ENCODE results near the gene NECTIN3. TPM values are rescaled to one million over a fixed set of nuclear protein-coding genes. Genes with fewer than 3 reads are reported as not detected.

NECTIN3 gene
- total and polyA plus RNA-seq, 4 donors, result 9.0 to 31.8 (median 15.3) TPM

- Histone ChIP-seq H3K9ac (ENCODE audit: low read depth in 1 of 2, low read length in 2 of 2) (no peak overlapping the region), H3K27me3 (ENCODE audit: control insufficient read depth in 4 of 4, insufficient read depth in 4 of 4, low read length in 3 of 4) (no peaks in the 10 kb centered on the region), H3K9me3 (ENCODE audit: control insufficient read depth in 4 of 4, low read length in 3 of 4) (no peaks in the 10 kb centered on the region), H3K4me3 (ENCODE audit: low read depth in 1 of 3, low read length in 3 of 3) (no peak overlapping the region), H3K36me3 (ENCODE audit: control insufficient read depth in 4 of 4, insufficient read depth in 3 of 4, low read depth in 1 of 4, low read length in 3 of 4) (no peaks in the 10 kb centered on the region), H3K27ac (ENCODE audit: low read depth in 1 of 2, low read length in 2 of 2) (no peak overlapping the region), H3K4me1 (ENCODE audit: control insufficient read depth in 4 of 4, insufficient read depth in 4 of 4, low read length in 3 of 4) (peaks cover 0 to 20% (median 11%) of the 10 kb centered on the region in 4 donors)
- 88% methylated on average over 1 of the region's 1 CpG for WGBS
- TF ChIP-seq RAD21 (IDR thresholded peaks at IDR 0.05) (no peak), JUND (IDR thresholded peaks at IDR 0.05) (no peak), FOXA2 (IDR thresholded peaks at IDR 0.05) (no peak), ZBTB33 (IDR thresholded peaks at IDR 0.05) (no peak), EGR1 (IDR thresholded peaks at IDR 0.05; ENCODE audit: low read depth in 2 of 2) (no peak), NR2F2 (IDR thresholded peaks at IDR 0.05) (no peak), FOXA1 (IDR thresholded peaks at IDR 0.05) (no peak), GABPA (IDR thresholded peaks at IDR 0.05 in 1 of 2, conservative IDR thresholded peaks at IDR 0.05 in 1 of 2) (no peak), CTCF (IDR thresholded peaks at IDR 0.05; ENCODE audit: low read depth, low read length, missing input control) (no peak), ATF3 (IDR thresholded peaks at IDR 0.05) (no peak), HNF4G (IDR thresholded peaks at IDR 0.05) (no peak), RXRA (IDR thresholded peaks at IDR 0.05) (no peak), SP1 (IDR thresholded peaks at IDR 0.05) (no peak), YY1 (IDR thresholded peaks at IDR 0.05) (no peak), TAF1 (conservative IDR thresholded peaks at IDR 0.05) (no peak), MAX (IDR thresholded peaks at IDR 0.05) (no peak), REST (IDR thresholded peaks at IDR 0.05) (no peak), HNF4A (conservative IDR thresholded peaks at IDR 0.05) (no peak)
- DNase-seq (ENCODE audit: low spot score), result no peak
Measured at GRCh38 chr3:111068574-111068973, 3.0 kb upstream of the NECTIN3 start.

Measured in liver (tissue), 9 donors.